DMS79 (cell line): ENCODE data around the gene NHLRC1.

Experiments used
- DNase-seq: peaks from one replicate; lab custom pipeline; 2025; lab: John Stamatoyannopoulos, UW

Gene NHLRC1

DNA sequence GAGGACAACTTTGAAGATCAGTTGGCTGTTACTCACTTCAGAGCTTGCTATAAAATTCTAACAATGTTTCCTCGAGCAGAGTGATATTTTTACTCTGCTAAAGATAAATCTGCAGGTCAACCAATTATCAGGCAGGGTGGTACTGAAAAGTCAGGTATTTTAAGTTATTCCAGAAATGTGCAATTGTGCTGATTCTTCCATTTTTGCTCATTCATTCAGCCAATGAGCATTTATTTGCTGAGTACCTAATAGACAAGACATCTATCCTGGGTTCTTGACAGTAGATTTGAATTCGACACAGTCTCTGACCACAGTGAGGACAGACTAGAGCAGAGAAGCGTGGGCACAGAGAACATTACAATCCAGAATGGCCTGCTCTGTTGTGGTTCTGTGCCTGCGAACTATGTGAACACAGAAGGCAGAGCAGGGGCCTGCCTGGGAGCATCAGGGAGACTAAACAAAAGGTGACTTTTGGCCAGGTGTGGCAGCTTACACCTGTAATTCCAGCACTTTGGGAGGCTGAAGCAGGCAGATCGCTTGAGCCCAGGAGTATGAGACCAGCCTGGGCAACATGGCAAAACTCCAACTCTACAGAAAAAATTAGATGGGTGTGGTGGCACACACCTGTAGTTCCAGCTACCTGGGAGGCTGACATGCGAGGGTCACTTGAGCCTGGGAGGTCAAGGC is 17.6 kb upstream of the NHLRC1 start:
- DNase-seq, result no peak

DNA sequence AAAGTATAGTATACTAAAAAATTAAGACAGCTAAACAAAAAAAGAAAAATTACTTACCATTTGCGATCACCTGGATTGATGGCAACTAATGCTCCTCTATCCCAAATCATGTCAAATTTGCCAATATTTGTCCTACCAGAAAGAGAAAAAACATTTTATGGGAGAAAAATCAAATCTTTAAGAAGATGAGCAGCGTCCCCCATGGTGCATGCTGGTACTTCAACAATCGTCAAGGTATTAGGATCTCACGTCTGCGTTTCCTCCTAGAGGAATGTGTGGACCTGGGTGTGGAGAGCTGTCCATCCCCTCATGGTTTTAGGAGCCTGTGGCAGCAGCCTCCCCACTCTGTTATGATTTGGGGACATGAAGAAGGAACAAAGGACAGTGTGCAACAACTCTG is 16.4 kb upstream of the NHLRC1 start:
- DNase-seq, result no peak

DNA sequence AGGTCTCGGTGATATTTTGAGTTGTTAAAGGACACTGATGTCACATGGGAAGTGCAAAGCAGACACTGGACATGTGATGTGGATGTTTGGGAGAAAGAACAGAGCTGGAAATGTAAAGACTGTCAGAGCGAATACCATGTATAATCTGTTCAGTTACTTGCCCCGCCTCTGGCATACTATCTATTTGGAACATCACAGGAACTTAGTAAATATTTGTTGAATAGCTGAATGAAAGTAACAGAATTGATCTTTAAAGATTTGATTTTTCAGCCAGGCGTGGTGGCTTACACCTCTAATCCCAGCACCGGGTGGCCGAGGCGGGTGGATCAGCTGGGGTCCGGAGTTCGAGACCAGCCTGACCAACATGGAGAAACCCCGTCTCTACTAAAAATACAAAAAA is 13.8 kb upstream of the NHLRC1 start:
- DNase-seq, result no peak

DNA sequence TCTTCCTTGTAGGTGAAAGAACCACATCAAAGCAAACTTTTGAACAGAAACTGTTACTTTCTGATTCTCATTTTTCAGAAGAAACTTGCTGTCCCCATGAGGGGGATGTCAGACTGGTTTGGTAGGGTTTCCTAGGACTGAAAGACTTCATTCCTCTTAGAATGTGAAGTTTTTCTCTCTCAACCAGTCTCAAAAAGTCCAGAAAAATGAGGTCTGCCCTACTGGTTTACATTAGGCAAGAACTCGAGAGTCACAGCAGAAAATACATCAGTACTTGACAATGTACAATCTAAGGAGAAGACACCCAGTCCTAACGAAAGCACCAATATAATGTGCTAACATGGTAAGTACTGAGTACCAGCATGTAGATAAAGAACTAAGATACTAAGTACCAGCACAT is 12.7 kb upstream of the NHLRC1 start:
- DNase-seq, result no peak

DNA sequence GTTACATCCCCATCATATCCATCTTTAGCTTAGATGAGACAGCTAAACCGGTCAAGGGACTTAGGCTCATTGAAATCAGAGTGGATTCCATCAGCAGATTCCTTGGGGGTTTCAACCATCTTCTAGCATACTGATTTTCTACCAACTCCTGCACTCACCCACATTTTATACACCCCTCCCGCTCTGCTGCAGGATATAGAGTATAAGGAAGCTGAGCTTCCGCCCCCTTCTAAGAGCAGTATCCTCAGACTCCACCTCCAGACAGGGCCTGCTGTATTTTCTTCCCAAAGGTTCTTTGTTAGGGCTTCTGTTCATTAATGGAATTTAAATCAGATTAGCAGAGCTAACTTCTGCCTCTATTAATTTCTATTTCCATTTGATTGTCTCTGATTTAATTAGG is 9.9 kb upstream of the NHLRC1 start:
- no peak for DNase-seq

DNA sequence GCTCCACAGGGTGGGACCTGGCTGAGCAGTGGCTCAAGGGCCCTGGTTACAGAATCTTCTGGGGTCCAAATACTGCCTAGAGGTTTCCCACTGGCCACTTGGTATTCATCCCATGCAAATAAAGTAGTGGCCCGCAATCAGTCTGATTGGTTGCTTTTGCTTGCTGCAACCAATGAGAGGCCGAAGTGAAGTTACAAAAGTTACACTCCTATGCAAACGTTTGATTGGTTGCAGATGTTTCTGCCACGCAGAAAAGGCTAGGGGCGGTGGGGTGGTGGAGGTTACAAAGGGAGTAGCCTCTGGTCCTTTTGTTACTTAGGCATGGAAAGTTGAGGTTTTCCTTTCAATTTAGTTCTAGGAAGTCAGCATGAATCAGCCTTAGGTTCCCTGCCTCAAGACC is 3.6 kb upstream of the NHLRC1 start:
- no peak for DNase-seq

DNA sequence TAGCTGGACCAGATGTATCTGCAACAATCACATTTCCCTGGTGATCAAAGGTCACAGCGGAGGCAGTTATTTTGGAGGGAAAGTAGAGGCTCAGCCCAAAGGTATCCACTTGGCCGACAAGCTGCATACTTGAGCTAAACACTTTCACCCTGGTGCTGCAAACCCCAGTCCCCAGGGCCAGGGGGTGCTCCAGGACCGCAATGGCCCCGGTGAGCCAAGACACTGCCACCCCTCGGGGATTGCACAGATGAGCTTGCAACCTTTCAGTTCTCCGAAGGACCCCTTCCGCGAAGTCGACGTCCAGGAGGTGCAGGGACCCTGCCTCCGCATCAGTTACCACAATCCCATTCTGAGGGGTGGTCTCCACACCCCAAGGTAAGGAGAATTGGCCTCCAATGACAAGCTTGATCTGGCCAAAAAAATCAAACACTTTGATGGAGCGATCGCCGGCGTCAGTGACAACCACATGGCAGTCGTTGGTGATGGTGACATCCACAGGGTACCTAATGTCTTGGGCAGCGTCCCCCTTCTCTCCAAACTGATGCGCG is 823 bp downstream of the NHLRC1 start:
- DNase-seq, result no peak

DNA sequence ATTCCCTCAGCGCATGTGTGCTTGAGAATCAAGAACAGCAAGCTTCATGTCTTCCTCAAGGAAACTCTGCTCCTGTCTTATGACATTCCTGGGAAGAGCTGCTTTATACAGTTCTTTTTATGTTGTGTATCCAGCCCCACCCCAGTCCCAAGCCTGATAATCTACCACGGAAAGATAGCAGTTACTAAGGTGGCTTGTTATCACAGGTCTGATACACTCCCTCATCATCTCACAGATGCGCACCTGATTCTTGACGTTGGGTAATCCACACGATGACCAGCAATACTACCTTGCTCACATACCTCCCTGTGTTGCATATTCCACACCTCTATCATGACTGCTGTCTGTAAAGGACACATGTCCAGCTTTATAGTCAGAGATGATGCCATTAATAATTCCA is 3.2 kb downstream of the NHLRC1 start:
- no peak for DNase-seq

DNA sequence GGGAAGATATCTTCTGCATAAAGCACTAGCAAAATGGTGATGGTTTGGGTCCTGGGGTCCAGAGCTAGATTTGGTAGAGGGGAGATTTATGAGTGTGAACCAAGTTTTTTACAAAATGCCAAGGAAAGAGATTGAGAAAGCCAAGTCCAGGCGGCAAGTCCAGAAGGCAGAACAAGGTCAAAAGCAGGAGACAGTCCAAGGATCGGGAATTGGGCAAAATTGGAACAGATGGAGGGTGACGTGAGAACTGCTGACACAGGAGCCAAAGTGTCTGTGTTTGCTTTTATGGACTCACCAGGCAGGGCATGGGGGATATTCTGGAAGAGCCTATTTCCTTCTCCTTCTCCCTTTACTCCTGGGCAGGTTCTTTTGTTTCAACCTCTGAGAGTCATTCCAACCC is 4.1 kb downstream of the NHLRC1 start:
- no peak for DNase-seq

DNA sequence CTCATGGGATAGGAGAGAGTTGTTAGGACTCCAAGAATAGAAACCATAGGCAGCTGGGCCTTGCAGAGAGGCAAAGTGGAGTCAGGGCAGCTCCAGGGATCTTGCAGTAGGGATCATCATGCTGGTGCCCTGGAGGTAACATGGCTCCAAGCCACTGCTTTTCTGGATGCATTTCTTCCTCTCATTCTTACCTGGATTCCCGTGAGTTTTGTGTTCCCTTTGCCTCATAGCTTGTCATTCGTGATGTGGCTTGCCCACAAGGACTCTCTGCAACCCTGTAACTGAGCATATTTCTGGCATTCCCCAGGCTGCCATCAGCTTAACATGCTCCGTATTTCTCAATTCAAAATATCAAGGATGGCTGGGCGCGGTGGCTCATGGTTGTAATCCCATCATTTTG is 5.3 kb downstream of the NHLRC1 start:
- DNase-seq, result no peak

DNA sequence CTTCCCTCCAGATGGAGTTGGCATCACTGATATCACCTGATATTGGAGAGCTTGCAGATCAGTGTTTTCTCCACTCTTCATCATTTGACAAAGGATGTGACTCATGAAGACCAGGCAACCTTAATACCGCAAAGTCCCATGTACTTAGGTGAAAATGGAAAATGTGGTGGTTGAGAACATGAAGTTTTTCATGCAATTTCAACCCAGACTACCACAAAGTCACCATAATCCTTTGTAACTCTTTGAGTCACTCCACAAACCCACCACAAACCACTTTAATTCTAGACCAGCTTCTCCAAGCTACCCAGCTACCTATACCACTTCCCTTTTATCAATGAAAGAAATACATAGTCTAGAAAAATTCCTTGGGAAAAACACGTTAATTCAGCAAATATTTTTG is 7.1 kb downstream of the NHLRC1 start:
- no peak for DNase-seq

DNA sequence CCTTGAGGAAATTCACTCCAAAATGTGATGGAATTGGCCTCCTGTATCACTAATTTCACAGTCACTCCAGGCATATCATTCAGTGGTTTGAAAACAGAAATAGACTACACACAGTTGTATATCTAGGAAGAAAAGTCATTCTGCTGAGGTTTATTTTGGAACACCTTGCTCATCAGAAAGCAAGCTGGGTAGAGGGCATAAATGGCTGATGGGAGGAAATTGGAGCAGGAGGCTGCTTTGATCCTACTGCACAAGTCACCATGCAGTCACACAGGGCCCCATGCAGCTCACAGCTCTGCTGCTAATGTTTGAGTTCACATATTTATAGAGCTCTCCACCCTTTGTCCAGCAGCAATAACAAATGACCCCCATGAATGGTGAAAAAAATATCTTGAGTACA is 12.3 kb downstream of the NHLRC1 start:
- DNase-seq, result no peak

DNA sequence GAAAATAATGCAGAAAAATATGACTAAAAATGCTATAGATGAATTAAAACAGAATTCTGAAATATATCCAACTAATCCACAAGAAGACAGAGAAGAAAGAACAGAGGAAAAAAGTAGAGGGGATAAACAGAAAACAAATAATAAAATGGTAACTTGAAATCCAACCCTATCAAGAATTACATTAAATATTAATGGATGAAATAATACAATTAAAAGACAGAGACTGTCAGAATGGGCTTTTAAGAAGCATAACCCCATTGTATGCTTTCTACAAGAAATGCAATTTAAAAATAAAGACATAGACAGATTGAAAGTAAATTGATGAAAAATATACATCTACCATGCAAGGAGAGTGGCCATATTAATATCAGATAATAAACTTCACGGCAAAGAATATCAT is 15.4 kb downstream of the NHLRC1 start:
- DNase-seq, result no peak

DNA sequence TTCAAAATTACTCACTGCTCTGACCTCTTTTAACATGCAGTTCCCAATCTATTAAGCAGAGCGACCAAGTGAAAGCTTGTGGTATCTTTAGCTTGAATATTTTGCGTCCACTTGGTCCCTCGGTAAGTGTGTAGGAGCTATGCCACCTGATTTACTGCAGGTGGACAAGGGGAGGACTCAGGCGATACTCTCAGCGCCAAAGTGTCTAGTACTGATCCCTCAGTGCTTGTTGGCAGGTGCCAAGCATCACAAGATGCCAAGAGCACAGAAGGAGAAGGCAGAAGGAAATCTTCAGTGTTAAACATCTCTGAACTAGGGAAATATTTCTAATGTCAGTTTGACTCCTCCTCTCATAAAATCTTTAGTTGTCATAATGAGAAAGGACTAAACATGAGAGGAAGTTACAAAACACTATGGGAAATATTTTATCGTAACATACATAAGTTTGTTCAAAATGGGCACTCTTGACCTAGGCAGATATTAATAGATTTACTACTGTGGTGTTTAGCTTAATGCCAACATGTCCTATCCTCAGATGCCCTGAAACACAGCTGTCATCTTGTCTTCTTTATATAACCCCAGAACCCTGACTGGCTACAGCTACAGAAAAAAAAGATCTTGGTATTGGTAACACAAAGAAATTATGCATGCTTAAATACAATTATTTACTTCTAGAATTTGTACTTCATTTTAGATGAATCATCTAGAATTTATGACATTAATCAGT is 19.5 kb downstream of the NHLRC1 start:
- DNase-seq, result no peak

DNA sequence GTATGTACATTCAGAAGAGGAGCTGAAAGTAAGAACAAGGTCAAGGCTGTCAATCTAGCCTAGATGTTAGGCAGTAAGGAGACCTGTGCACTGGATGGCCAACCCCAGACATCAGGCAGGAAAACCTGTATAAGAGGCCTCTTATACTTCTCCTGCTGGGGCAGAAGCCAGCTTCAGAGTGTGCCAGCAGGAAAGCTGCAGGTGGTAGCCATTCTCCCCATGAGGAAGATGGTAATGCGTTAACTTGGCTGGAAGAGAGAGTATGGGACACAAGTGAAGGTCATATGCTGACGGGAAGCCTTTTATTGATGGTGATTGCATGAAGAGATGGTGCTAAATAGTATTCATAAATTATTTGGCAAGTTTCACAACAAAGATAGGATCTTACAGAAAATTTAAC is 20.6 kb downstream of the NHLRC1 start:
- DNase-seq, result no peak

DNA sequence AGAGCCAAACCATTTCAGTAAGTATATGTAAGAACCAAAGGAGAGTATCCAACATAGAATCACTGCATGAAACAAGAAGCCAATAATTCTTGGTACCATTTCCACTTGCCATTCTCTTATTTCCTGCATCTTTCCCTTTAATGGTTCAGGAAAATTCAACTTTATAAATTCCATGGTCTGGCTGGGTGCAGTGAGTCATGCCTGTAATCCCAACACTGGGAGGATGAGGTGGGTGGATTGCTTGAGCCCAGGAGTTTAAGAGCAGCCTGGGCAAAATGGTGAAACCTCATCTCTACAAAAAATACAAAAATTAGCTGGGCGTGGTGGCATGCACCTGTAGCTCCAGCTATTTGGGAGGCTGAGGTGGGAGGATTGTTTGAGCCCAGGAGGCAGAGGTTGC is 21.2 kb downstream of the NHLRC1 start:
- no peak for DNase-seq

DNA sequence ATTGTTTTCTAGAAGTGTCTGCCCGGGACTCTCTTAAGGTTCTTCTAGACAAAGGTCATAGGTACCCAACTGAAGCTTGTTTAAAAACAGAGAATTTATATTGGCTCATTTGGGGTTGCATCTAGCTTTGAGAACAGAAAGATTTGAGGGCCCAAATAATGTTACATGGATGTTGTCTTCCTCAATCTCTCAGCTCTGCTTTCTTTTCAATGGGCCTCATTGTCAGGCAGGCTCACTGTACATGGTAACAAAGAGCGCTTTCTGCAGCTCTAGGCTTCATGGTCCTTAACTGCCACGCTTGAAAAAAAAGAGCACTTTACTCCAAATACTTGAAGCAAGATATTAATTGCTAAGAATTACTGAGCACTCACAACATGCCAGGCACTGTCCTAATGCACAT is 22.2 kb downstream of the NHLRC1 start:
- peak; percentile 40 for DNase-seq

DNA sequence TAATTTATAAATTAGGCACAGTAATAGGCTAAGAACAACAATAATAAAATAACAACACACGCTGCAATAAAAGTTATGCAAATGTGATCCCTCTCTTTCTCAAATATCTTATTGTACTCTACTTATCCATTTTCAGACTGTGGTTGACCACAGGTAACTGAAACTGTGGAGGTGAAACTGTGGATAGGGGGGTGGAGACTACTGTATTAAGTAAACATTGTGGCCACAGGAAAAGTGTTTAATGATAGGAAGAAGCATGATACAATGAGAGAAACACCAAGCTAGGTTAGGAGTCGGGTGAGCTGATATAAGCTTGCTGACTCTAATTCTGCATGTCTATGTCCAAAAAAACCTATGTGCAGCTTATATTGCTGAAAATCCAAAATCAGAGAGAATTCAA is 23.0 kb downstream of the NHLRC1 start:
- DNase-seq, result peak; percentile 14

DNA sequence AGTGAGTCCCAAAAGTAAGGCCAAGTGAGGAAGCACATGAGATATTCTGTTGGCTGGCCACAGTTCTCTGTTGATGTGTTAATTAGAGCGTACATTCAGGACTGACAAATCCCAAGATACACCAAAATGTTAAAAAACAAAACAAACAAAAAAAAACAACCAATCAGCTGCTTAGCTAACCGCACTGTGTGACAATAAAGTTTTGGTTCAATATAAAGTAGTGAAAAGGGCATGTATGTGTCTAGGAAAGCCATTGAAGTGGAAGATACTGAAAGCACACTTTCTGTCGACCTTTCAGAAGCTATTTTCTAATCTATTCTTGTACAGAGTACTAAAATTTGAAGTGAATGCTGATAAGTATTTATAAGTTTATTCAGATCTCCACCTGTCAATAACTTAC is 26.1 kb downstream of the NHLRC1 start:
- DNase-seq, result no peak

DNA sequence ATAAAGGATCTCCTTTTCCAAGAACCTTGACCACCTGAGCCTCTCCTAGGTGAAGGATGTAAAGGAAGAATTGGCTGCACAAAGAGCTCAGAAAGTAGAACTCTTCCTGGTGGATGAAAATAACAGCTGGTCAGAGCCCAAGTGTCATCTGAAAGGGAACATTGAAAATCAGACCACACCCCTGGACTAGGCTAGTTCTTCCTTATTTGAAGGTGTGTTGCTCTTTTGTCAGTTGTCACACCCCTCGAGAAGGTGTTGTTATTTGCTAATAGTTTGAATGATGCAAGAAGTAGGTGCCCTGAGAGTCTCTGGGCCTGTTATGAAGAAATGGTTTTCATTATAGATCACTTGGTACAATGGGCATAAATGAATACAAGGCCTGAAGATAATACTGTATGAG is 31.1 kb downstream of the NHLRC1 start:
- DNase-seq, result no peak

DNA sequence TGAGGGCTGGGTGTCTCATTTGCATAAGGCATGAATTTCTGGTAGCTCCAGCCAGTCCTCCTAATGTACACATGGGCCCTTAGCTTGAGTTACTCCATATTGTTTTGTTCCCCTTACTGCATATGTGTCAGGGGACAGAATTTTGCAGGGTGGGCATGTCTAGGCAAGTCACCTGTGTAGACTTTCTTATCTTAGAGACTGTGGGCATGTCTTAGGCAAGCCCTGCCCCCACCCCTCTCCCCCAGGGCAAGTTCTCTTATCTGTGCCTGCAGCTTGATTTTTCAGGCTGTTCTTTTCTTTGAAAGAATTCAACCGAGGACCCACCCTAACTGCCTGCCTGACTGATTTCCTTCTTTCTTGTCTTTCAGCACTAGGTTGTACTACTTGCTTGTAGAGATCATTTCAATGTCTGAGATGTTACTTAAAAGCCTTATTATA is 32.1 kb downstream of the NHLRC1 start:
- DNase-seq, result no peak

DNA sequence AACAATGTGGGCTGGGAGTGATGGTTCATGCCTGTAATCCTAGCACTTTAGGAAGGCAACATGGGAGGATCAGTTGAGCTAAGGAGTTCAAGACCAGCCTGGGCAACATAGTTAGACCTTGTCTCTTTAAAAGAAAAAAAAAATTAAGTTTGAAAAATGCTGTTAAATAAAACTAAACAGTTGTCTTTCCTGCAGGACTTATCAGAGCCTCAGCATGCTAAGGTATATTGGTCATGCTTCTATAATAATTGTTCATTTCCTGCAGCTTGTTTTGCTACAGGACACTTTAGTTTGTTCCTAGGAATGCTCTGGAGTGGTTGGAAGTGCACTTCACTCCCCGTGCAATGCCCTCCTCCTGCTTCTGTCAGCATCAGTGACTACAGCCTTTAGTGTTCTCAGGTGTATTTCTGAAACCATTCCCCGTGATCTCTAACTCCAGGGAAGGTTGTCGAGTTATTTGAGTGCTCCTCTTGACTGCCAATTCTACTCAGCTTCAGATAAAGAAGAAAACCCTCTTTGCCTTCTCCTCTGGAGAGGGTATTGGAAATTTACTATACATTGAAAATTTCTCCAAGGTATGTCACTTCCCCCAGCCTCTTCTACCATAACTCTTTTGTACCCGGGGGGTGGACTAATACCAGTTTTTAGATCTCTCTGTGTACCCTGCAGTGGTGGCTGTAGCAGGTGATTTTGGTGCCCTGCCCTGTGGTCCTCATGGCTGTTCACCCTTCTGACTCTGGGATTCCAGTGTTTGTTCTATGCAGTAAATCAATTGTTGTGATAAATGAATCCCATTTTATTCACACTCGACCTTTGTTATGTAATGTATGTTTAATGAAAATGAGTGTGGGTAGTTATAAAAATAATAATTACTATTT is 33.8 kb downstream of the NHLRC1 start:
- DNase-seq, result peak; percentile 83
